Motor neuron (in vitro differentiated cells): Measurements from ENCODE around the gene APCDD1L. TPM values are rescaled to one million over a fixed set of nuclear protein-coding genes. Genes with fewer than 3 reads are reported as not detected.

ENCODE experiments used
- ATAC-seq, 8 experiments: fragments of 200-7000 bp; cut with Tn5 transposase; replicated peaks in 6 of 8; 2 replicates each; pipeline ENCODE4 v1.8.0; 2021; ENCODE audit warnings: mild to moderate bottlenecking in 8 of 8, moderate library complexity in 8 of 8
- H3K27ac ChIP-seq, 2 donors: fragments of 250-450 bp; sonication (Bioruptor Pico); 2 replicates each; pipeline ENCODE4 v1.9.0; 2021; ENCODE audit warnings: antibody characterized with exemption in 2 of 2, mild to moderate bottlenecking in 2 of 2, moderate library complexity in 1 of 2
- H3K4me1 ChIP-seq, 2 donors: fragments of 250-450 bp; sonication (Bioruptor Pico); replicated peaks in 1 of 2; 2 replicates each; pipeline ENCODE4 v1.6.1; 2021; ENCODE audit warnings: antibody characterized with exemption in 2 of 2, mild to moderate bottlenecking in 2 of 2, moderate library complexity in 1 of 2
- H3K4me3 ChIP-seq, 5 donors: fragments of 250-450 bp; sonication (Bioruptor Pico); 2 replicates each; pipeline ENCODE4 v1.9.0; 2021; ENCODE audit warnings: antibody characterized with exemption in 5 of 5, mild to moderate bottlenecking in 5 of 5, moderate library complexity in 4 of 5
- WGBS, 10 experiments: fragments of 450-650 bp; shearing (Covaris generic); methylation state at CpG; one replicate each; pipeline ENCODE4 v1.0.0; 2022; 5-methylcytosine and 5-hydroxymethylcytosine counted together
- in situ Hi-C, 9 experiments: fragments of 400-800 bp; cut with MboI; loops; one replicate each; pipeline ENCODE4 v1.15.0; 2021; ENCODE audit warnings: low sequenced_read_pairs in 9 of 9, low pct_unique_long_range_greater_than_20kb in 2 of 9; ENCODE audit not compliant: unreplicated experiment in 9 of 9
- total RNA-seq, 8 experiments: library from RNA; unstranded; fragments of 300-600 nt; gene quantifications; 2 replicates each; pipeline versions ENCODE4 v1.2.3 to v1.2.4, GENCODE V29; 2022

Gene APCDD1L
- total RNA-seq, 8 experiments from 2014 or later: 0.11 to 6.3 (median 0.59) TPM

- H3K4me1 ChIP-seq: peaks cover 12 to 43% of the 10 kb centered on the region in 2 donors
- ATAC-seq: no peak
- H3K4me3 ChIP-seq: no peak overlapping the region
- in situ Hi-C loops: no loop called here
- H3K27ac ChIP-seq: no peak overlapping the region
- WGBS, 10 experiments: 89 to 93% (median 91%) methylated on average over 2 to 13 of the region's 25 CpGs; no CpG with 5 or more reads in 6 of the 10 experiments
Observed at GRCh38 chr20:58461104-58461503, 54.1 kb downstream of the APCDD1L start.

GRCh38 chr20:58459058-58459750 lies 56.0 kb downstream of the APCDD1L start:
- no peak overlapping the region for H3K27ac ChIP-seq
- peaks cover 9 to 33% of the 10 kb centered on the region in 2 donors for H3K4me1 ChIP-seq
- in situ Hi-C loops: no loop called here
- WGBS, 10 experiments: 78 to 100% (median 95%) methylated on average over 2 to 4 of the region's 5 CpGs; no CpG with 5 or more reads in 4 of the 10 experiments
- no peak overlapping the region for H3K4me3 ChIP-seq
- ATAC-seq: no peak

DNA sequence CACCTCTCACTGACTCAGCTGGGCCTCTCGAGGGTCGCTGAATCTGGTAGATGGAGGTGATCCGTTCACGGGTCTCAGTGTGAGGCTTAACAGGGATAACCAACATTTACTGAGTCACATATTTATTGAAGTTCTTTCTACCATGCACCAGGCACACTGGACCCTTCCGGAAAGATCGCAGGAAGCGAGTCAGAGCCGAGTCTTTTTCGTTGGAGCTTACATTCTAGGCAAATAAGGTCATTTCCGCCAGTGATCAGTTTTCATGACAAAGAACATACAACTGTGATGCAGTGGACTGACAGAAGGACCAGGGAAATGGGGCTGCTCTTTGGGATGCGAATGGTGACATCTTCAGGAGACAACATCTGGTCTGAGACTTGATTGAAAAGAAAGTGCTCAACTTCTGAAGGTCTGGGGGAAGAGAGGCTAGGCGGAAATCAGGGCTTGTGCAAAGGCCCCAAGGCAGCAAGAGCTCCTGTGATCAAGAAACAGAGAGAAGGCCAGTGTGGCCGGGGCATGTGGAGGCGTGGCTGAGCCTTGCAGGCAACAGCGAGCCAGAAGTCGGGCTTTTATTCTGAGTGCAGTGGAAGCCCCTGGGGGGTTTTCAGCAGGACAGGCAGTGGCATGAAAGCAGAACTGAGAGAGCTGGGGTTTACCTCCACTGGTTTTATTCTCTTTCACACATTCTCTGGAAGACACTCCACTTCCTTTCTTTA lies 56.7 kb downstream of the APCDD1L start:
- peaks cover 9 to 33% of the 10 kb centered on the region in 2 donors for H3K4me1 ChIP-seq
- in situ Hi-C loops: no loop called here
- no peak for ATAC-seq
- no peak overlapping the region for H3K4me3 ChIP-seq
- H3K27ac ChIP-seq: peak overlapping the region in 1 of 2 donors; percentile 32
- WGBS, 10 experiments: 68 to 100% (median 88%) methylated on average over 1 to 16 of the region's 16 CpGs; no CpG with 5 or more reads in 2 of the 10 experiments

DNA sequence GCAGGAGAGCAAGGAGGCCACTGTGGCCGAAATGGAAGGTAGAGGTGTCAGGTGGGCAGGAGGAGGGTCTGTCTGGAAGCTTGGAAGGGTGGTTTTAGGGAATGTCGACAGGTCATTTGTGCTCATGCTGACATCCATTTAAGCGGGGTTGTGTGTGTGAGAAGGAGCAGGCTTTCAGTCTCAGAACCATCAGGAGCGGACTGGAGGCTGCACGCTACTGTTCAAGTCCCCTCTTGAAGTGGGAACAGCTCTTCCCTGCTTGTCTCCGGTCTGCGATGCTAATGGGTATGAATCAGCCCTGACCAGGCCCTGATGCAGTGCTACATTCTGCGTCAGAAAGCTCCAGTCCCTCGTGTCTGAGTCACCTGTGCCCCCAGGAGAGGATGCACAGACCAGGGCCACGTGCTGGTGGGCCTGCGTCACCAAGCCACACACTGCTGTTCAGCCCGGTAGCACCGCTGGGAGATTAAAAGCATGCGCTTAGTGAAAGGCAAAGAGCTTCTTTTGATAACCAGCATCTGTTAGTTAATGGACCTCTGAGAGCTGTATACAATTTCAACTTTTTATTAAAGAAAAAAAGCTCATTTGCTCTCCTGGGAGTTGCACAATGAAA lies 58.0 kb downstream of the APCDD1L start:
- Histone ChIP-seq H3K4me3 (no peak overlapping the region), H3K4me1 (peaks cover 9 to 33% of the 10 kb centered on the region in 2 donors), H3K27ac (peak overlapping the region in 1 of 2 donors; percentile 6)
- WGBS, 10 experiments: 60 to 100% (median 85%) methylated on average over 1 to 10 of the region's 14 CpGs; no CpG with 5 or more reads in 2 of the 10 experiments
- in situ Hi-C loops: no loop called here
- peak in 6 of 8 experiments; percentile 85 to 99 (median 99) for ATAC-seq

DNA sequence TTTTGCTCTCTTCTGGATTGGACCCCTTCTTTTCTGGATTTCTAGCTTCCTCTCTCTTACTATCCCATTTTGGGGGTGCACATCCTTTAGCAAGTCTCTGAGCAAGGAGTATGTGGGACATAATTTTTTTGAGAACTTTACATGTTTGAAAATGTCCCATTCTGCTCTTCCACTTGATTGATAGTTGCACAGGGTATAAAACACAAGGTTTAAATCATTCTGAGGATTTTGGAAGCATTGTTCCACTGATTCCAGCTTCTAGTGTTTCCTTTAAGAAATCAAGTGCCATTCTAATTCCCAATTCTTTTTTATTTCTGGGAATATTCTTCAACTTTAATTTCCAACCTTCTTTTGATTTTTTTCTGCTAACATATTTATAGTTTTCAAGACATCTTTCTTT lies 60.7 kb downstream of the APCDD1L start:
- ATAC-seq: no peak
- Histone ChIP-seq H3K4me3 (no peak overlapping the region), H3K27ac (no peak overlapping the region), H3K4me1 (peaks cover 21 to 43% of the 10 kb centered on the region in 2 donors)
- in situ Hi-C loops: no loop called here

DNA sequence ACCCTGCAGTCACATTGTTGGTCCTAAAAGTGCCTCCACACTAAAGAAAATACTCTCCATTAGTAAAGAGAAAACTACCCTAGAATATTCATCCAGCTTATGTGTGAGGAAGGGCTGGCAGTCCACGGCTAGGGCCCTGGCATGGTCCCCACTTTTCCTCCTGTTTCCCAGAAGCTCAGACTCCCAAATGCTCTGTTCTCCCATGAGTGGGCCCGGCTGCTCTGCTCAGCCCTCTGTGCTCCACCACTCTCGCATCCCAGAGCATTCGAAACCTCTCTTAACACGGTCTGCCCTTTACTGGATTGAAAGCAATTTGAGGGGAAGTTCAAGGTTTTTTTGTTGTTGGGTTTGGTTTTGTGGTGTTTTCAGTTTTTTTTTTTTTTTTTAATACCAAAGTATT lies 61.8 kb downstream of the APCDD1L start:
- Histone ChIP-seq H3K4me3 (no peak overlapping the region), H3K27ac (no peak overlapping the region), H3K4me1 (peaks cover 23 to 45% of the 10 kb centered on the region in 2 donors)
- in situ Hi-C loops: no loop called here
- no peak for ATAC-seq
- WGBS, 10 experiments: 50 to 100% (median 88%) methylated on average over 1 to 5 of the region's 5 CpGs; no CpG with 5 or more reads in 1 of the 10 experiments

GRCh38 chr20:58452667-58453255 lies 62.4 kb downstream of the APCDD1L start:
- no peak for ATAC-seq

GRCh38 chr20:58450254-58450653 lies 64.9 kb downstream of the APCDD1L start:
- Histone ChIP-seq H3K27ac (peak overlapping the region in 1 of 2 donors; percentile 70), H3K4me3 (no peak overlapping the region), H3K4me1 (peaks cover 32 to 46% of the 10 kb centered on the region in 2 donors)
- 59 to 97% (median 83%) methylated on average over 4 to 10 of the region's 10 CpGs for WGBS, 10 experiments
- no peak for ATAC-seq
- in situ Hi-C loops: no loop called here

More at GRCh38 chr20:58452667-58453255, 62.4 kb downstream of the APCDD1L start:
- Histone ChIP-seq H3K4me3 (no peak overlapping the region), H3K4me1 (peaks cover 29 to 47% of the 10 kb centered on the region in 2 donors), H3K27ac (no peak overlapping the region)
- 7 to 70% (median 33%) methylated on average over 2 to 4 of the region's 4 CpGs; no CpG with 5 or more reads in 1 of the 10 experiments for WGBS, 10 experiments
- in situ Hi-C loops: no loop called here

DNA sequence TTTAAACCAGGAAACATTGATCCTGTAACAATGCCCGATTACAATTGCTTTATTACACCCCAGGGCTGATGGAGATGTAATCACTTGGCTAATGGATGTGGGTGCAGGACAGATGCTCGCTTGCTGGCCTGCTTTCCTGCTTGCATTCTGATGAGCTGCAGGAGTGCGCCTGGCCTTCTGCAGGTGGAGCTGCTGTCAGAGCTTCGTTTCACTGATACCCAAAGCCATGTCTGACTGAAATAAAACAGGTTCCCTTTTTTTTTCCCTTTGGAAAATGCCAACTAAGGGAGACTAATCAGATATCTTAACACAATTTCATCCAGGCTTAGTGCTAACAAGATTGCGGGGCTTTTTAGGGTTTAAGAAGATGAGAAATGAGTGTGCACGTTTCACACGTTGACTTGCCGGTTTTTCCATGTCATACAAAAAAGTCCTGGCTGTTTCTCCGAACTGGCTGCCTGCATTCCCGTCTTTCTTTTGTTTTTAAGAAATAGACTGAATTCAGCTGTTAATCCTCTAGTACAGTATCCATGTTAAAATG lies 65.4 kb downstream of the APCDD1L start:
- no peak overlapping the region for H3K4me3 ChIP-seq
- peaks cover 33 to 50% of the 10 kb centered on the region in 2 donors for H3K4me1 ChIP-seq
- ATAC-seq: peak in 5 of 8 experiments; percentile 90 to 97 (median 93)
- 49 to 100% (median 79%) methylated on average over 2 to 10 of the region's 10 CpGs; no CpG with 5 or more reads in 2 of the 10 experiments for WGBS, 10 experiments
- peak overlapping the region; percentile 60 to 70 for H3K27ac ChIP-seq
- in situ Hi-C loops: loop anchor here in 2 of 9 experiments (25.0 kb wide), 1 partner anchor 212 kb away; the partner anchor contains the start of gene ANKRD60 (in 2 of the 2)

GRCh38 chr20:58448958-58449357 lies 66.2 kb downstream of the APCDD1L start:
- no peak overlapping the region for H3K4me3 ChIP-seq
- WGBS, 10 experiments: 56 to 100% (median 87%) methylated on average over 1 to 4 of the region's 4 CpGs; no CpG with 5 or more reads in 2 of the 10 experiments
- H3K27ac ChIP-seq: peak overlapping the region; percentile 32 to 70
- in situ Hi-C loops: loop anchor here in 2 of 9 experiments (25.0 kb wide), 1 partner anchor 212 kb away; the partner anchor contains the start of gene ANKRD60 (in 2 of the 2)
- H3K4me1 ChIP-seq: peaks cover 38 to 56% of the 10 kb centered on the region in 2 donors
- peak in 5 of 8 experiments; percentile 15 to 42 (median 21) for ATAC-seq

DNA sequence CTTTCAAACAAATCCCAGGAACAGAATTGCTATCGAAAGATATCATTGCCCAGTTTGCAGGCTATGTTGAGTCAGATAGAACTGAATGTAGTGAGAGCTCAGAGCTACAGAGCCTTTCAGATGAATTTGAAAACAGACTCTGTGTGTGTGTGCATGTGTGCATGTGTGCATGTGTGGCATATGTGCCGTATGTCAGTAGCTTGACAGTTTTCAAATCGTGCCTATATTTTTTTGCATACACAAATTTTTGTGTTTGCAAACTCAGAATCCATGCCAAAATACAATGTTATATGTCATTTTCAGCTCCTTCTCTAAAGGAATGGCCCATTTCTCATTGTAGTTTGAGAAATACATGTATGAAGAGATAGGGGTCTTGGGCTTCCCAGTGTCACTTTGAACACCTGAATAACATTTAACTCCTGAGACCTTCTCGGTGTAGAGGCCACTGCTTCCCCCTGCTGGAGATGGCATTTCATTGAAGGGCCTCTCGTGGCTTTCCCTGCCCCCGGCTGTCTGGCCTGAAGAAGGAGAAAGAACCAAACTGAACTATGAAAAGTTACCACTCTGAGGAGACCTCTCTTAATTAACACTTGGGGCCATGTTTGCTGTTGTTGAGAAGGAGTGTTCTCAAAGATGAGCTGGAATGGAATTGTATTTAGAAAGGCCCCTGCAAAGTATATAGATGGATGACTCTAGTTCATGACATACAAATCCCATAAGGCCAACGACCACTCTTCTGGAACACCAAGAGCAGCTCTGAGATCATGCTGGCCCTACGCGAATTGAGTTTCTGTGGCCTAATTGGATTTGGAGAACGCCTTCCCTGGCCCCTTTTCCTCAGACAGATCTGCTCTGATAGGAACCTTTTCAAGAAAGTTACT lies 67.4 kb downstream of the APCDD1L start:
- WGBS, 10 experiments: 40 to 100% (median 76%) methylated on average over 1 to 9 of the region's 10 CpGs
- peak overlapping the region in 1 of 2 donors; percentile 70 for H3K27ac ChIP-seq
- in situ Hi-C loops: loop anchor here in 2 of 9 experiments (25.0 kb wide), 1 partner anchor 210 kb away; the partner anchor contains the start of gene ANKRD60 (in 2 of the 2)
- ATAC-seq: peak in 6 of 8 experiments; percentile 32 to 81 (median 56)
- no peak overlapping the region for H3K4me3 ChIP-seq
- peaks cover 38 to 56% of the 10 kb centered on the region in 2 donors for H3K4me1 ChIP-seq
